Mesendoderm (in vitro differentiated cells): Measurements from ENCODE around the gene POLR3GL.

ENCODE experiments used
- DNase-seq: peaks from one replicate; pipeline ENCODE4 v3.0.0; 2013
- H2AK5ac ChIP-seq: 2 replicates; pipeline ENCODE4 v1.6.1; 2013; ENCODE audit warnings: low read length, inconsistent platforms
- H2BK120ac ChIP-seq: 2 replicates; pipeline ENCODE4 v1.6.1; 2013; ENCODE audit warnings: low read depth, mild to moderate bottlenecking, low read length, moderate library complexity, mixed read lengths
- H2BK15ac ChIP-seq: replicated peaks from 2 replicates; pipeline ENCODE4 v1.6.1; 2013; ENCODE audit warnings: low read depth, mild to moderate bottlenecking, moderate library complexity
- H2BK5ac ChIP-seq: 2 replicates; pipeline ENCODE4 v1.6.1; 2013; ENCODE audit warnings: low read length, inconsistent platforms
- H3K18ac ChIP-seq: 2 replicates; pipeline ENCODE4 v1.6.1; 2013; ENCODE audit warnings: mild to moderate bottlenecking, low read length, mixed read lengths
- H3K23ac ChIP-seq: one replicate; pipeline ENCODE4 v1.6.1; 2013; ENCODE audit warnings: low read length
- H3K27ac ChIP-seq: 2 replicates; pipeline ENCODE4 v1.5.1; 2013; ENCODE audit warnings: low read depth, mild to moderate bottlenecking, inconsistent platforms, low read length, moderate library complexity
- H3K27me3 ChIP-seq: 2 replicates; pipeline ENCODE4 v1.6.1; 2013; ENCODE audit warnings: low read length, control low read depth, mild to moderate bottlenecking, inconsistent platforms; ENCODE audit not compliant: insufficient read depth, poor library complexity
- H3K36me3 ChIP-seq: 2 replicates; pipeline ENCODE4 v1.6.1; 2013; ENCODE audit warnings: low read length, inconsistent platforms; ENCODE audit not compliant: control insufficient read depth, insufficient read depth
- H3K4ac ChIP-seq: one replicate; pipeline ENCODE4 v1.6.1; 2013; ENCODE audit warnings: low read depth, mild to moderate bottlenecking, low read length, moderate library complexity
- H3K4me1 ChIP-seq: 2 replicates; pipeline ENCODE4 v1.6.1; 2013; ENCODE audit warnings: low read depth, low read length, inconsistent platforms; ENCODE audit not compliant: control insufficient read depth
- H3K4me2 ChIP-seq: 2 replicates; pipeline ENCODE4 v1.6.1; 2013; ENCODE audit warnings: low read length
- H3K4me3 ChIP-seq: 2 replicates; pipeline ENCODE4 v1.5.1; 2013; ENCODE audit warnings: mild to moderate bottlenecking, low read length
- H3K56ac ChIP-seq: one replicate; pipeline ENCODE4 v1.6.1; 2013; ENCODE audit warnings: low read length
- H3K79me1 ChIP-seq: 2 replicates; pipeline ENCODE4 v1.6.1; 2013; ENCODE audit warnings: low read length, inconsistent platforms
- H3K79me2 ChIP-seq: 2 replicates; pipeline ENCODE4 v1.6.1; 2013; ENCODE audit warnings: mild to moderate bottlenecking, low read length; ENCODE audit not compliant: control insufficient read depth, insufficient read depth
- H3K9ac ChIP-seq: 2 replicates; pipeline ENCODE4 v1.6.1; 2013; ENCODE audit warnings: low read length, inconsistent platforms
- H4K5ac ChIP-seq: one replicate; pipeline ENCODE4 v1.6.1; 2013; ENCODE audit warnings: low read length
- H4K8ac ChIP-seq: one replicate; pipeline ENCODE4 v1.6.1; 2013; ENCODE audit warnings: low read depth, mild to moderate bottlenecking, control low read depth, low read length, moderate library complexity
- WGBS: extraction: QIAGEN DNeasy Blood & Tissue Kit; methylation state at CpG from one replicate; pipeline ENCODE4 v1.1.7; 2013; ENCODE audit warnings: low lambda C conversion rate, missing lambda C conversion rate; ENCODE audit not compliant: insufficient coverage; ENCODE audit errors: extremely low coverage; 5-methylcytosine and 5-hydroxymethylcytosine counted together

POLR3GL gene

GRCh38 chr1:145992958-145993617, 28.6 kb downstream of the POLR3GL start:
- Histone ChIP-seq H2BK5ac (no peak overlapping the region), H3K18ac (no peak overlapping the region), H3K56ac (no peak overlapping the region), H2BK15ac (no peak overlapping the region), H2AK5ac (no peak overlapping the region), H3K27ac (no peak overlapping the region), H4K5ac (no peak overlapping the region), H3K4me2 (no peak overlapping the region), H3K27me3 (no peaks in the 10 kb centered on the region), H3K9ac (no peak overlapping the region), H3K36me3 (no peaks in the 10 kb centered on the region), H3K4me3 (no peak overlapping the region), H3K4me1 (peaks cover 2% of the 10 kb centered on the region), H3K4ac (no peak overlapping the region), H2BK120ac (no peak overlapping the region), H3K79me1 (no peaks in the 10 kb centered on the region), H4K8ac (no peak overlapping the region), H3K79me2 (no peaks in the 10 kb centered on the region), H3K23ac (no peak overlapping the region)
- no CpG with 5 or more reads among the region's 5 CpGs for WGBS
- DNase-seq: no peak

- DNase-seq: no peak
- H3K18ac ChIP-seq: no peak overlapping the region
- no peaks in the 10 kb centered on the region for H3K36me3 ChIP-seq
- no peaks in the 10 kb centered on the region for H3K79me2 ChIP-seq
- H3K27me3 ChIP-seq: no peaks in the 10 kb centered on the region
- no peak overlapping the region for H2AK5ac ChIP-seq
- no peak overlapping the region for H3K23ac ChIP-seq
- H3K27ac ChIP-seq: no peak overlapping the region
- no peak overlapping the region for H4K8ac ChIP-seq
- no peaks in the 10 kb centered on the region for H3K79me1 ChIP-seq
- H4K5ac ChIP-seq: no peak overlapping the region
- H2BK120ac ChIP-seq: no peak overlapping the region
- H2BK15ac ChIP-seq: no peak overlapping the region
- no peak overlapping the region for H3K4me3 ChIP-seq
- no peak overlapping the region for H3K4ac ChIP-seq
- no peak overlapping the region for H2BK5ac ChIP-seq
- no peak overlapping the region for H3K9ac ChIP-seq
- H3K4me1 ChIP-seq: peaks cover 2% of the 10 kb centered on the region
- no peak overlapping the region for H3K56ac ChIP-seq
- no peak overlapping the region for H3K4me2 ChIP-seq
- WGBS: no CpG with 5 or more reads among the region's 6 CpGs
Observed at GRCh38 chr1:145993618-145994390, 29.3 kb downstream of the POLR3GL start.

GRCh38 chr1:145994391-145995120, 30.1 kb downstream of the POLR3GL start:
- H3K27ac ChIP-seq: no peak overlapping the region
- H3K27me3 ChIP-seq: no peaks in the 10 kb centered on the region
- H3K18ac ChIP-seq: no peak overlapping the region
- no peak overlapping the region for H3K56ac ChIP-seq
- no peak overlapping the region for H3K9ac ChIP-seq
- H3K36me3 ChIP-seq: no peaks in the 10 kb centered on the region
- H2BK120ac ChIP-seq: no peak overlapping the region
- no CpG with 5 or more reads among the region's 10 CpGs for WGBS
- no peak overlapping the region for H3K23ac ChIP-seq
- DNase-seq: no peak
- no peaks in the 10 kb centered on the region for H3K79me1 ChIP-seq
- H3K4me1 ChIP-seq: peaks cover 2% of the 10 kb centered on the region
- H3K79me2 ChIP-seq: no peaks in the 10 kb centered on the region
- H4K5ac ChIP-seq: no peak overlapping the region
- H3K4me3 ChIP-seq: no peak overlapping the region
- no peak overlapping the region for H3K4ac ChIP-seq
- no peak overlapping the region for H4K8ac ChIP-seq
- H3K4me2 ChIP-seq: no peak overlapping the region
- H2BK5ac ChIP-seq: no peak overlapping the region
- H2AK5ac ChIP-seq: no peak overlapping the region
- H2BK15ac ChIP-seq: no peak overlapping the region

GRCh38 chr1:145995148-145995881, 30.8 kb downstream of the POLR3GL start:
- Histone ChIP-seq H3K79me2 (no peaks in the 10 kb centered on the region), H3K9ac (peak overlapping the region; percentile 43), H3K4me2 (peak overlapping the region; percentile 14), H4K5ac (no peak overlapping the region), H3K56ac (no peak overlapping the region), H3K4me3 (no peak overlapping the region), H3K36me3 (no peaks in the 10 kb centered on the region), H2AK5ac (no peak overlapping the region), H2BK5ac (no peak overlapping the region), H3K4me1 (peaks cover 2% of the 10 kb centered on the region), H3K23ac (no peak overlapping the region), H2BK15ac (no peak overlapping the region), H3K79me1 (no peaks in the 10 kb centered on the region), H4K8ac (no peak overlapping the region), H3K27ac (no peak overlapping the region), H3K18ac (no peak overlapping the region), H3K4ac (no peak overlapping the region), H2BK120ac (no peak overlapping the region), H3K27me3 (no peaks in the 10 kb centered on the region)
- WGBS: no CpG with 5 or more reads among the region's 8 CpGs
- no peak for DNase-seq

GRCh38 chr1:145995964-145996432, 31.5 kb downstream of the POLR3GL start:
- peak overlapping the region; percentile 82 for H3K18ac ChIP-seq
- no peak overlapping the region for H3K4ac ChIP-seq
- no peak overlapping the region for H2BK5ac ChIP-seq
- H3K27me3 ChIP-seq: no peaks in the 10 kb centered on the region
- peak overlapping the region; percentile 2 for H3K4me3 ChIP-seq
- H4K8ac ChIP-seq: no peak overlapping the region
- WGBS: no CpG with 5 or more reads among the region's 13 CpGs
- H3K4me1 ChIP-seq: peaks cover 2% of the 10 kb centered on the region
- H3K23ac ChIP-seq: no peak overlapping the region
- H4K5ac ChIP-seq: no peak overlapping the region
- no peaks in the 10 kb centered on the region for H3K79me1 ChIP-seq
- no peak overlapping the region for H2AK5ac ChIP-seq
- H2BK15ac ChIP-seq: no peak overlapping the region
- DNase-seq: no peak
- no peaks in the 10 kb centered on the region for H3K79me2 ChIP-seq
- H3K56ac ChIP-seq: peak overlapping the region; percentile 45
- H3K36me3 ChIP-seq: no peaks in the 10 kb centered on the region
- H2BK120ac ChIP-seq: no peak overlapping the region
- H3K27ac ChIP-seq: no peak overlapping the region
- peak overlapping the region; percentile 43 for H3K9ac ChIP-seq
- peak overlapping the region; percentile 14 for H3K4me2 ChIP-seq
